Mammary epithelial cell (primary cell): ENCODE results near the gene MRGPRE.

Experiments
- CTCF ChIP-seq, 2 donors: IDR thresholded peaks in 1 of 2; conservative IDR thresholded peaks in 1 of 2; 2 replicates each; pipeline ENCODE4 v1.5.1; 2011 to 2012; ENCODE audit warnings: inconsistent platforms in 2 of 2, low read length in 2 of 2, mild to moderate bottlenecking in 2 of 2, control low read depth in 1 of 2, low read depth in 1 of 2; ENCODE audit not compliant: insufficient read depth in 1 of 2; ENCODE audit errors: extremely low read depth in 1 of 2
- EZH2 ChIP-seq: IDR thresholded peaks from 2 replicates; pipeline ENCODE4 v1.6.1; 2012; ENCODE audit warnings: low read length, inconsistent platforms, borderline replicate concordance

DNA sequence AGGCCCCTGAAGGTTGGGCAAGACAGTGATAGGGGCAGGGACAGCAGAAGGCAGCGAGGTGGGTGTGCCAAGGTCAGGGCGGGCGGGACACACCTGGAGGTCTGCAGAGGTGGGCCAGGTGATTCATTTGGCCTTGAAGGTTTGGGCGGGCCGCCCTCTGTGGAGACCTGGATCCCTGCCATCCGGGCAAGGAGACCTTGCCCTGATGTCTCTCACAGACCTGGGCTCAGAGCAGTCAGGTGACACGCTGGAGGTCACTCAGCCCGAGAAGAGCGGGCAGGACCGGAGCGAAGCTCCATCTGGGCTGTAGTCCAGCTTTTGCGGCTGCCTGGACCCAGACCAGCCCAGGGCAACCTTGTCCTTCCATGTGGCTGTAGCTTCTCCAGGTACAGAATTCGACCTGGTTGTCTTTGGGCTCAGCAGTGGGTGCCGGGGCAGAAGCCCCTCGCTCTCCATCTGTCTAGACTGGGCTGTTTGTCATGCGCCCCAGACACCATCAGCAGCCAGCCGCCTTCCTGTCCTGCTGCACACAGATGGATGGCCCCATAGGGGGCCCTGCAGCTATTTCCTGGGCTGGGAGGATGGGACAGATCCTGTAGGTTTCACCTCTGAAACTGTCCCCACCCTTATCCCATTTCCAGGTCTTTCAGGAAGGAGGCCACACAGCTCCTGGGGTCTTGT, 16.7 kb downstream of the MRGPRE start:
- no peak for TF ChIP-seq EZH2
- no peak for TF ChIP-seq CTCF (conservative IDR thresholded peaks at IDR 0.05 in 1 of 2, IDR thresholded peaks at IDR 0.05 in 1 of 2; ENCODE audit: extremely low read depth in 1 of 2, insufficient read depth in 1 of 2, low read depth in 1 of 2, low read length in 2 of 2)
